CD14-positive monocyte (primary cell): ENCODE measurements around the gene SLC12A8. TPM values are rescaled to one million over a fixed set of nuclear protein-coding genes. Genes with fewer than 3 reads are reported as not detected.

Source experiments
- DNase-seq, 3 donors: peaks; one replicate each; pipeline ENCODE4 v3.0.0-alpha.2; 2011 to 2022
- H2AFZ ChIP-seq: 2 replicates; pipeline ENCODE4 v1.6.0; 2012; ENCODE audit warnings: mild to moderate bottlenecking, low read depth, low read length, inconsistent platforms; ENCODE audit not compliant: insufficient read depth, poor library complexity, severe bottlenecking
- H3K27ac ChIP-seq, 2 donors: 1 replicate in 1 of 2; 2 replicates in 1 of 2; pipeline ENCODE4 v1.5.1; 2012 to 2013; ENCODE audit warnings: low read length in 2 of 2, control low read depth in 1 of 2, inconsistent platforms in 1 of 2, low read depth in 1 of 2, mild to moderate bottlenecking in 1 of 2
- H3K27me3 ChIP-seq, 2 donors: one replicate each; pipeline versions ENCODE4 v1.6.0 to v1.6.1; 2011 to 2013; ENCODE audit warnings: low read length in 2 of 2; ENCODE audit not compliant: control insufficient read depth in 2 of 2, insufficient read depth in 2 of 2
- H3K36me3 ChIP-seq, 2 donors: replicated peaks in 1 of 2; 1 replicate in 1 of 2; 2 replicates in 1 of 2; pipeline versions ENCODE4 v1.5.1 to v1.6.1; 2012 to 2013; ENCODE audit warnings: low read length in 2 of 2, control low read depth in 1 of 2, inconsistent platforms in 1 of 2, mild to moderate bottlenecking in 1 of 2; ENCODE audit not compliant: insufficient read depth in 2 of 2, control insufficient read depth in 1 of 2
- H3K4me1 ChIP-seq, 2 donors: 1 replicate in 1 of 2; 2 replicates in 1 of 2; pipeline versions ENCODE4 v1.5.1 to v1.6.1; 2012 to 2013; ENCODE audit warnings: low read length in 2 of 2, control low read depth in 1 of 2, inconsistent platforms in 1 of 2, mild to moderate bottlenecking in 1 of 2, moderate library complexity in 1 of 2; ENCODE audit not compliant: insufficient read depth in 2 of 2, control insufficient read depth in 1 of 2
- H3K4me2 ChIP-seq: replicated peaks from 2 replicates; pipeline ENCODE3; 2012; ENCODE audit warnings: low read length, moderate library complexity, mild to moderate bottlenecking; ENCODE audit not compliant: poor library complexity, severe bottlenecking; ENCODE audit errors: extremely low read depth
- H3K4me3 ChIP-seq, 3 experiments: fragments of 200-600 bp in 1 of 3; sonication (generic) in 1 of 3; replicated peaks in 1 of 3; 1 replicate in 2 of 3; 2 replicates in 1 of 3; pipeline ENCODE4 v1.5.1; 2011 to 2013; ENCODE audit warnings: low read length in 3 of 3, mild to moderate bottlenecking in 3 of 3, control low read depth in 2 of 3, low read depth in 2 of 3, inconsistent platforms in 1 of 3, moderate library complexity in 1 of 3
- H3K79me2 ChIP-seq: 2 replicates; pipeline ENCODE4 v1.6.0; 2012; ENCODE audit warnings: mild to moderate bottlenecking, control low read depth, inconsistent platforms, low read length, moderate library complexity; ENCODE audit not compliant: insufficient read depth
- H3K9ac ChIP-seq: 2 replicates; pipeline ENCODE4 v1.6.0; 2017; ENCODE audit warnings: low read length, mild to moderate bottlenecking; ENCODE audit not compliant: insufficient read depth, poor library complexity, severe bottlenecking
- H3K9me3 ChIP-seq, 2 donors: replicated peaks in 1 of 2; 1 replicate in 1 of 2; 2 replicates in 1 of 2; pipeline versions ENCODE4 v1.5.1 to v1.6.1; 2012 to 2013; ENCODE audit warnings: low read length in 2 of 2, control low read depth in 1 of 2; ENCODE audit not compliant: control insufficient read depth in 1 of 2, insufficient read depth in 1 of 2
- H4K20me1 ChIP-seq: 2 replicates; pipeline ENCODE4 v1.6.0; 2012; ENCODE audit warnings: mild to moderate bottlenecking, low read length, control low read depth, moderate library complexity; ENCODE audit not compliant: insufficient read depth
- H3K27ac Mint-ChIP-seq, 7 donors: one replicate each; pipeline ENCODE4 v1.8.0; 2020; ENCODE audit warnings: mild to moderate bottlenecking in 7 of 7, mixed read lengths in 7 of 7, moderate library complexity in 6 of 7, inconsistent platforms in 2 of 7
- H3K27me3 Mint-ChIP-seq, 3 donors: one replicate each; pipeline ENCODE4 v1.8.0; 2021 to 2022; ENCODE audit warnings: low read depth in 3 of 3, mild to moderate bottlenecking in 3 of 3, mixed read lengths in 3 of 3, moderate library complexity in 3 of 3, inconsistent platforms in 1 of 3
- H3K36me3 Mint-ChIP-seq, 2 donors: one replicate each; pipeline ENCODE4 v1.8.0; 2020; ENCODE audit warnings: mixed read lengths in 2 of 2, inconsistent platforms in 1 of 2, mild to moderate bottlenecking in 1 of 2
- H3K4me1 Mint-ChIP-seq: one replicate; pipeline ENCODE4 v1.8.0; 2020; ENCODE audit warnings: mild to moderate bottlenecking, mixed read lengths
- H3K4me3 Mint-ChIP-seq, 2 donors: one replicate each; pipeline ENCODE4 v1.8.0; 2020; ENCODE audit warnings: mild to moderate bottlenecking in 2 of 2, mixed read lengths in 2 of 2, moderate library complexity in 1 of 2
- H3K9me3 Mint-ChIP-seq, 7 donors: one replicate each; pipeline ENCODE4 v1.8.0; 2020 to 2022; ENCODE audit warnings: mixed read lengths in 7 of 7, mild to moderate bottlenecking in 6 of 7, moderate library complexity in 6 of 7, inconsistent platforms in 2 of 7
- CTCF ChIP-seq: fragments of 200-600 bp; IDR thresholded peaks from one replicate; pipeline ENCODE4 v1.8.0; 2022; ENCODE audit warnings: antibody characterized with exemption, mild to moderate bottlenecking
- WGBS: methylation state at CpG from one replicate; pipeline ENCODE4 v1.1.5; 2013; ENCODE audit warnings: missing lambda C conversion rate; ENCODE audit not compliant: insufficient coverage; 5-methylcytosine and 5-hydroxymethylcytosine counted together
- intact Hi-C, 2 donors: fragments of 100-400 bp; cut with micrococcal nuclease; formaldehyde crosslinking; loops; one replicate each; pipeline versions ENCODE4 v1.15.0 to v1.15.1; 2023
- polyA plus RNA-seq, 3 donors: library from polyadenylated mRNA; depleted of rRNA in 1 of 3; unstranded in 2 of 3; stranded (reverse) in 1 of 3; fragments of 300-500 nt in 2 of 3; fragments of >200 nt in 1 of 3; fragmentation: Illumina TruSeq in 2 of 3; gene quantifications; 1 replicate in 2 of 3; 2 replicates in 1 of 3; pipeline ENCODE4 v1.2.3, GENCODE V29; 2012 to 2021

The SLC12A8 gene
- polyA plus RNA-seq, 3 donors, result 0.23 to 0.46 (median 0.35) TPM

DNA sequence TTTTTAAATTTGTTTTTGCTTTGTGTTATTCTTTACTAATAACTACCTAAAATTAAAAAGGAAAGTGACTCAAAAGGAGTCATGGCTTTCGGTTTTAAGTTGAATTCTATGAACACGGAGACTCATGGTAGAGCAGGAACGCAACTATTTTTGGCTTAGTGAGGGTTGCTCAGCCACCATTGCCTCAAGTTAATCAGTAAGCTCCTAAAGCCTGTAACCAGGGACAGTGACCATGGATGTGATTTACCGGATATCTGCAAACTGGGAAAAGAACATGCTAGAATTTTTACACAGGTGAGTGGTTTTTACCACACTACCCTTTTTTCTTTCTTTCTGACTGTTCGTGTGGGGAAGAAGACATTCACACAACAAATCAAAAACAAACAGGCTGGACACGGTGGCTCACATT, 11.8 kb downstream of the SLC12A8 start:
- intact Hi-C loops, result no loop called here
- H3K27me3 Mint-ChIP-seq, result peaks cover 3 to 7% (median 5%) of the 10 kb centered on the region in 3 donors

GRCh38 chr3:125194849-125195601, 17.5 kb downstream of the SLC12A8 start:
- Histone ChIP-seq H3K4me2 (no peak overlapping the region), H3K4me1 (no peaks in the 10 kb centered on the region), H3K9me3 (no peaks in the 10 kb centered on the region), H3K4me3 (no peak overlapping the region), H2AFZ (no peak overlapping the region), H3K79me2 (no peaks in the 10 kb centered on the region), H4K20me1 (no peaks in the 10 kb centered on the region), H3K36me3 (no peaks in the 10 kb centered on the region), H3K27me3 (no peaks in the 10 kb centered on the region), H3K9ac (no peak overlapping the region), H3K27ac (no peak overlapping the region)
- Mint-ChIP-seq H3K27me3 (peaks cover 5 to 10% (median 9%) of the 10 kb centered on the region in 3 donors), H3K9me3 (no peaks in the 10 kb centered on the region), H3K4me3 (no peak overlapping the region), H3K27ac (no peak overlapping the region), H3K36me3 (no peaks in the 10 kb centered on the region), H3K4me1 (peaks cover 9% of the 10 kb centered on the region)
- intact Hi-C loops, result no loop called here
- DNase-seq, result no peak
- TF ChIP-seq CTCF, result no peak
- WGBS, result 43% methylated on average over 1 of the region's 5 CpGs

More for the DNA sequence above, 11.8 kb downstream of the SLC12A8 start:
- TF ChIP-seq CTCF, result no peak
- H3K36me3 Mint-ChIP-seq, result no peaks in the 10 kb centered on the region
- H3K4me1 ChIP-seq, result no peaks in the 10 kb centered on the region
- H3K9ac ChIP-seq, result no peak overlapping the region
- no peaks in the 10 kb centered on the region for H3K27me3 ChIP-seq
- WGBS, result 97% methylated on average over 3 of the region's 6 CpGs
- no peak overlapping the region for H2AFZ ChIP-seq
- no peak overlapping the region for H3K4me3 ChIP-seq
- no peak overlapping the region for H3K4me2 ChIP-seq
- peaks cover 3% of the 10 kb centered on the region for H3K4me1 Mint-ChIP-seq
- DNase-seq, result no peak
- H3K79me2 ChIP-seq, result no peaks in the 10 kb centered on the region
- no peak overlapping the region for H3K27ac Mint-ChIP-seq
- no peaks in the 10 kb centered on the region for H3K9me3 Mint-ChIP-seq
- H3K27ac ChIP-seq, result no peak overlapping the region
- no peaks in the 10 kb centered on the region for H3K36me3 ChIP-seq
- no peaks in the 10 kb centered on the region for H3K9me3 ChIP-seq
- H3K4me3 Mint-ChIP-seq, result no peak overlapping the region
- H4K20me1 ChIP-seq, result no peaks in the 10 kb centered on the region
